Endothelial cell of umbilical vein (primary cell): ENCODE data around the gene NEAT1. TPM values are rescaled to one million over a fixed set of nuclear protein-coding genes. Genes with fewer than 3 reads are reported as not detected.
A peak's percentile ranks its signal among the peaks of the same experiment; 100 is the strongest.

Experiments
- BruUV-seq: library from RNA; stranded (reverse); fragments of 400-500 nt; replicated peaks from 2 replicates; lab custom pipeline; 2021; lab: Mats Ljungman, UMichigan
- CTCF ChIA-PET: fragments of 300-600, 350-600 bp; sonication (Branson Sonifier 250); formaldehyde crosslinking; loops from one replicate; lab custom pipeline; 2021; ENCODE audit warnings: antibody characterized with exemption, inconsistent platforms; lab: Charles Lee
- POLR2A ChIA-PET: fragments of 300-600, 350-600 bp; sonication (Branson Sonifier 250); formaldehyde crosslinking; loops from one replicate; lab custom pipeline; 2021; ENCODE audit warnings: antibody characterized with exemption, inconsistent platforms; lab: Charles Lee
- DNase-seq: peaks from one replicate; pipeline ENCODE4 v3.0.0-alpha.2; 2011; ENCODE audit warnings: low read depth, low spot score
- FAIRE-seq: peaks from 2 replicates; lab custom pipeline; 2011; peaks lifted over from hg19 to GRCh38; lab: Jason Lieb, UNC
- H2AFZ ChIP-seq: 2 replicates; pipeline ENCODE4 v1.6.0; 2012; ENCODE audit warnings: low read depth, low read length, control low read depth, inconsistent platforms
- H3K27ac ChIP-seq: 2 replicates; pipeline ENCODE4 v1.5.1; 2011; ENCODE audit warnings: low read depth, mild to moderate bottlenecking, control low read depth, low read length, moderate library complexity; ENCODE audit not compliant: insufficient read depth
- H3K27me3 ChIP-seq, 2 experiments: 2 replicates each; pipeline versions ENCODE4 v1.6.0 to v1.6.1; 2011; ENCODE audit warnings: low read length in 2 of 2, mixed read lengths in 1 of 2; ENCODE audit not compliant: control insufficient read depth in 2 of 2, insufficient read depth in 2 of 2
- H3K36me3 ChIP-seq, 2 experiments: 2 replicates in 1 of 2; 3 replicates in 1 of 2; pipeline ENCODE4 v1.5.1; 2011; ENCODE audit warnings: low read length in 2 of 2, mild to moderate bottlenecking in 1 of 2, moderate library complexity in 1 of 2; ENCODE audit not compliant: control insufficient read depth in 2 of 2, insufficient read depth in 2 of 2; ENCODE audit errors: extremely low read depth in 1 of 2
- H3K4me1 ChIP-seq: 3 replicates; pipeline ENCODE4 v1.5.1; 2011; ENCODE audit warnings: mild to moderate bottlenecking, low read length; ENCODE audit not compliant: control insufficient read depth, insufficient read depth; ENCODE audit errors: extremely low read depth
- H3K4me2 ChIP-seq: 2 replicates; pipeline ENCODE4 v1.6.1; 2011; ENCODE audit warnings: low read length, control low read depth, mixed read lengths; ENCODE audit not compliant: insufficient read depth
- H3K4me3 ChIP-seq, 3 experiments: fragments of 200-600 bp in 1 of 3; sonication (generic), shearing (Covaris generic) in 1 of 3; replicated peaks in 1 of 3; 2 replicates each; pipeline ENCODE4 v1.5.1; 2011 to 2016; ENCODE audit warnings: control low read depth in 3 of 3, low read length in 3 of 3, mild to moderate bottlenecking in 2 of 3, inconsistent platforms in 1 of 3, low read depth in 1 of 3, moderate library complexity in 1 of 3; ENCODE audit not compliant: insufficient read depth in 1 of 3
- H3K79me2 ChIP-seq: 2 replicates; pipeline ENCODE4 v1.6.0; 2012; ENCODE audit warnings: low read length, inconsistent platforms; ENCODE audit not compliant: control insufficient read depth, insufficient read depth
- H3K9ac ChIP-seq: replicated peaks from 2 replicates; pipeline ENCODE3; 2011; ENCODE audit warnings: low read length, control low read depth; ENCODE audit not compliant: insufficient read depth; ENCODE audit errors: extremely low read depth
- H3K9me1 ChIP-seq: replicated peaks from 3 replicates; pipeline ENCODE4 v1.6.0; 2011; ENCODE audit warnings: mild to moderate bottlenecking, low read length; ENCODE audit not compliant: control insufficient read depth, insufficient read depth; ENCODE audit errors: extremely low read depth
- H3K9me3 ChIP-seq: replicated peaks from 2 replicates; pipeline ENCODE4 v1.5.1; 2012; ENCODE audit warnings: low read length, inconsistent platforms; ENCODE audit not compliant: control insufficient read depth, insufficient read depth
- H4K20me1 ChIP-seq: replicated peaks from 2 replicates; pipeline ENCODE3; 2011; ENCODE audit warnings: mild to moderate bottlenecking, low read length; ENCODE audit not compliant: control insufficient read depth, insufficient read depth; ENCODE audit errors: extremely low read depth
- FOS ChIP-seq: IDR thresholded peaks from 2 replicates; pipeline ENCODE4 v1.6.1; 2011; ENCODE audit warnings: mild to moderate bottlenecking, low read length, moderate library complexity, borderline replicate concordance; ENCODE audit not compliant: insufficient read depth
- dilution Hi-C: fragments of 300-500 bp; cut with MboI; formaldehyde crosslinking; loops from one replicate; pipeline ENCODE4 v1.15.0; 2019; ENCODE audit warnings: low sequenced_read_pairs; ENCODE audit not compliant: extremely low pct_ligation_motif_present
- intact Hi-C: fragments of 100-400 bp; cut with micrococcal nuclease; formaldehyde crosslinking; loops from one replicate; pipeline ENCODE4 v1.10.0; 2022
- polyA plus RNA-seq, 4 experiments: library from polyadenylated mRNA; depleted of rRNA in 3 of 4; stranded (reverse) in 3 of 4; unstranded in 1 of 4; fragments of >200 nt; gene quantifications; 2 replicates each; pipeline versions ENCODE4 v1.2.1 to v1.2.3, GENCODE V29; 2011 to 2012; ENCODE audit warnings: missing spikeins in 1 of 4
- total RNA-seq: library from RNA; stranded (reverse); gene quantifications from 2 replicates; pipeline ENCODE4 v1.2.3, GENCODE V29; 2021
- TF ChIP-seq, protein P1 (sequence below), 2 donors: IDR thresholded peaks; 1 replicate in 1 of 2; 2 replicates in 1 of 2; pipeline ENCODE4 v1.5.1; 2011; ENCODE audit warnings: low read length in 2 of 2, mild to moderate bottlenecking in 2 of 2, moderate library complexity in 2 of 2, control low read depth in 1 of 2, inconsistent platforms in 1 of 2, low read depth in 1 of 2; ENCODE audit not compliant: insufficient read depth in 1 of 2; ENCODE audit errors: extremely low read depth in 1 of 2

The NEAT1 gene
- total and polyA plus RNA-seq, 2 donors (not counting 3 experiments of a cell fraction or from before 2014, with no cell fraction given), result 34.4 to 957 TPM

DNA sequence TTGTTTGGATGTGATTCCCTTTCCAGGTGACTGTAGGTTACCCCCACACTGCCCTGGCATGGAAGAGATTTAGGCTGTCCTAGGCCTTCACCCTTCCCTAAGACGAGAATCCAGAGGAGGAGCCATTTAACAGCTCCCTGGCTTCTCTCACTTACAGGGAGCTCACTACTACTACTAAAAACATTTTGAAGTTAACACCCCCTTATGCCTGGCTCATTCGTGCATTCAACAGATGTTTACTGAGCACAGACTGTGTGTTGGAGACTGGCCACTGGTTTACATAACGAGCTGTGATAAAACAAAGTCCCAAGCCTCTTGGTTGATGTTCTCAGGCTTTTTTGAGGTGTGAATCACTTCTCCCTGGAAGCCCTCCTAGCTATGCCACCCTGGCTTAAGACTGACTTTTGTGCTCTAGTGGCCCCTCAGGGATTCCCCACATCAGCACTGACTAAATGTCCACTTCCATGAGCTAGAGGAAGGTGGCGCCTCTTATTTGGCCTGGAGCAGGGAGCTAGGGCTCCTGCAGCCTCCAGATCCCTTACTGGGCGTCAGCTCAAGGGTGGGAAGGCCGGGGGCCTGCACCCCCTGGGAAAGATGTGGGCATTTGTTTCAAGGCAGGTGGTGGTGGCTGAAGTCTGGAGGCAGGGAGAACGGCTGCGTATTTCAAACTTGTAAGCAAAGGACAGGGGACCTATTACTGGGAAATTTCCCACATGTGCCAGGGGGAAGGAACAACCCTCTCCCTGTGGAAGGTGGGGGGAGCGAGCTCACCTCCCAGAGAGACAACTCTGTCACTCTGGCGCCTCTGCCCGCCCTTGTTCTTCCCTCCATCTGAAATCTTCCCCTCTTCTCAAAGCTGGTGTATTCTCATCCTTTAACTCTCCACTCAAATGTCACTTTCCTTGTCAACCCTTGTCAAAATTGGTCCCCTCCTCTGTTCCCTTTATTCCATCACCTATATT lies 56.9 kb downstream of the NEAT1 start:
- dilution Hi-C loops, result no loop called here
- Histone ChIP-seq H3K79me2 (peaks cover 21% of the 10 kb centered on the region), H3K27ac (peak overlapping the region; percentile 9), H2AFZ (peak overlapping the region; percentile 9), H4K20me1 (no peaks in the 10 kb centered on the region), H3K4me2 (no peak overlapping the region), H3K9me1 (no peaks in the 10 kb centered on the region), H3K27me3 (no peaks in the 10 kb centered on the region), H3K36me3 (no peaks in the 10 kb centered on the region), H3K4me3 (no peak overlapping the region), H3K9ac (no peak overlapping the region), H3K4me1 (peaks cover 19% of the 10 kb centered on the region), H3K9me3 (no peaks in the 10 kb centered on the region)
- ChIA-PET POLR2A (interaction anchor here (0.7 to 6.4 kb wide), 2 partner anchors 9 to 24 kb away, joined by 3 to 283 read pairs; partner anchors contain the start of gene MALAT1), CTCF (interaction anchor here (0.7 to 7.9 kb wide), 9 partner anchors 9 to 125 kb away, joined by 3 to 247 read pairs (median 5); partner anchors contain the start of genes MALAT1 and TIGD3)
- DNase-seq, result peak; percentile 74
- TF ChIP-seq, protein P1, sequence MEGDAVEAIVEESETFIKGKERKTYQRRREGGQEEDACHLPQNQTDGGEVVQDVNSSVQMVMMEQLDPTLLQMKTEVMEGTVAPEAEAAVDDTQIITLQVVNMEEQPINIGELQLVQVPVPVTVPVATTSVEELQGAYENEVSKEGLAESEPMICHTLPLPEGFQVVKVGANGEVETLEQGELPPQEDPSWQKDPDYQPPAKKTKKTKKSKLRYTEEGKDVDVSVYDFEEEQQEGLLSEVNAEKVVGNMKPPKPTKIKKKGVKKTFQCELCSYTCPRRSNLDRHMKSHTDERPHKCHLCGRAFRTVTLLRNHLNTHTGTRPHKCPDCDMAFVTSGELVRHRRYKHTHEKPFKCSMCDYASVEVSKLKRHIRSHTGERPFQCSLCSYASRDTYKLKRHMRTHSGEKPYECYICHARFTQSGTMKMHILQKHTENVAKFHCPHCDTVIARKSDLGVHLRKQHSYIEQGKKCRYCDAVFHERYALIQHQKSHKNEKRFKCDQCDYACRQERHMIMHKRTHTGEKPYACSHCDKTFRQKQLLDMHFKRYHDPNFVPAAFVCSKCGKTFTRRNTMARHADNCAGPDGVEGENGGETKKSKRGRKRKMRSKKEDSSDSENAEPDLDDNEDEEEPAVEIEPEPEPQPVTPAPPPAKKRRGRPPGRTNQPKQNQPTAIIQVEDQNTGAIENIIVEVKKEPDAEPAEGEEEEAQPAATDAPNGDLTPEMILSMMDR (IDR thresholded peaks at IDR 0.05; ENCODE audit: extremely low read depth in 1 of 2, insufficient read depth in 1 of 2, low read depth in 1 of 2, low read length in 2 of 2), result peak; percentile 26 to 46
- TF ChIP-seq FOS, result no peak
- no TSS peak for BruUV-seq
- intact Hi-C loops, result no loop called here
- FAIRE-seq, result peak; percentile 86
